LoVo (cell line): ENCODE results near the gene FARS2.

Source experiments
- DNase-seq: peaks from one replicate; pipeline ENCODE4 v3.0.0-alpha.2; 2016; ENCODE audit warnings: low spot score

FARS2 gene

GRCh38 chr6:5260661-5261544 lies at the start of gene FARS2, which contains the start of gene LYRM4:
Gene FARS2, plus strand, starts transcription at chr6:5261513.
Gene LYRM4, minus strand, starts transcription at chr6:5260950. Its CDS starts 217 bp downstream, at chr6:5260733.
- DNase-seq = peak; percentile 87

- no peak for DNase-seq
Measured at GRCh38 chr6:5213836-5214235, 47.5 kb upstream of the FARS2 start.

- DNase-seq = no peak
Measured at GRCh38 chr6:5214570-5215052, 46.7 kb upstream of the FARS2 start.

- DNase-seq = no peak
Measured at GRCh38 chr6:5215159-5215558, 46.2 kb upstream of the FARS2 start.

- no peak for DNase-seq
Measured at GRCh38 chr6:5215799-5216198, 45.5 kb upstream of the FARS2 start.

GRCh38 chr6:5217356-5217755 lies 44.0 kb upstream of the FARS2 start:
- no peak for DNase-seq

GRCh38 chr6:5219011-5219691 lies 42.2 kb upstream of the FARS2 start:
- no peak for DNase-seq

GRCh38 chr6:5220443-5220842 lies 40.9 kb upstream of the FARS2 start:
- no peak for DNase-seq

GRCh38 chr6:5223309-5223708 lies 38.0 kb upstream of the FARS2 start:
- no peak for DNase-seq

GRCh38 chr6:5229356-5229755 lies 32.0 kb upstream of the FARS2 start:
- DNase-seq = no peak

GRCh38 chr6:5230081-5230480 lies 31.2 kb upstream of the FARS2 start:
- no peak for DNase-seq

GRCh38 chr6:5231289-5231688 lies 30.0 kb upstream of the FARS2 start:
- no peak for DNase-seq

- no peak for DNase-seq
Measured at GRCh38 chr6:5234874-5235273, 26.4 kb upstream of the FARS2 start.

- DNase-seq = no peak
Measured at GRCh38 chr6:5235830-5236229, 25.5 kb upstream of the FARS2 start.

- no peak for DNase-seq
Measured at GRCh38 chr6:5237805-5238204, 23.5 kb upstream of the FARS2 start.

- DNase-seq = no peak
Measured at GRCh38 chr6:5238336-5238735, 23.0 kb upstream of the FARS2 start.

- DNase-seq = no peak
Measured at GRCh38 chr6:5241252-5241651, 20.1 kb upstream of the FARS2 start.

GRCh38 chr6:5243069-5243468 lies 18.2 kb upstream of the FARS2 start:
- no peak for DNase-seq

- DNase-seq = no peak
Measured at GRCh38 chr6:5246141-5247097, 14.9 kb upstream of the FARS2 start.

GRCh38 chr6:5247201-5247600 lies 14.1 kb upstream of the FARS2 start:
- DNase-seq = no peak

- no peak for DNase-seq
Measured at GRCh38 chr6:5248302-5249098, 12.8 kb upstream of the FARS2 start.
